G401.6 (cell line): ENCODE results near the gene PSPH.

Experiments
- FAIRE-seq: peaks from 2 replicates; lab custom pipeline; 2012; peaks lifted over from hg19 to GRCh38; lab: Jason Lieb, UNC

PSPH gene

GRCh38 chr7:55996856-55997500, 54.3 kb downstream of the PSPH start:
- no peak for FAIRE-seq

GRCh38 chr7:55992346-55992745, 58.9 kb downstream of the PSPH start:
- no peak for FAIRE-seq

- no peak for FAIRE-seq
These were observed 67.7 kb downstream of the PSPH start for GRCh38 chr7:55983537-55983936.

GRCh38 chr7:55980266-55980665, 71.0 kb downstream of the PSPH start:
- no peak for FAIRE-seq

GRCh38 chr7:55977831-55978230, 73.4 kb downstream of the PSPH start:
- FAIRE-seq, result no peak

GRCh38 chr7:55975988-55976633, 75.1 kb downstream of the PSPH start:
- FAIRE-seq, result no peak

GRCh38 chr7:55973747-55974250, 77.4 kb downstream of the PSPH start:
- FAIRE-seq, result no peak

GRCh38 chr7:55970978-55971377, 80.3 kb downstream of the PSPH start:
- no peak for FAIRE-seq

GRCh38 chr7:55970561-55970960, 80.7 kb downstream of the PSPH start:
- no peak for FAIRE-seq

- FAIRE-seq, result no peak
These were observed 81.9 kb downstream of the PSPH start for GRCh38 chr7:55969391-55969790.

- no peak for FAIRE-seq
These were observed 84.4 kb downstream of the PSPH start for GRCh38 chr7:55966851-55967250.

GRCh38 chr7:55965805-55966421, 85.3 kb downstream of the PSPH start:
- FAIRE-seq, result no peak

- FAIRE-seq, result no peak
These were observed 86.2 kb downstream of the PSPH start for GRCh38 chr7:55965100-55965470.

GRCh38 chr7:55964261-55965099, 86.8 kb downstream of the PSPH start, which contains the start of gene NIPSNAP2:
NIPSNAP2 (plus strand) TSS chr7:55964585; CDS start chr7:55964610, 25 bp downstream.
- FAIRE-seq, result no peak

- no peak for FAIRE-seq
These were observed 87.6 kb downstream of the PSPH start for GRCh38 chr7:55963584-55964168.

GRCh38 chr7:55962014-55962413, 89.2 kb downstream of the PSPH start:
- no peak for FAIRE-seq
